ENCODE measurements around the gene MKS1.

GRCh38 chr17:58200024-58200633, 18.9 kb downstream of the MKS1 start:
- TF ChIP-seq CTCF (IDR thresholded peaks at IDR 0.05) (peak; percentile 60), SIN3A (IDR thresholded peaks at IDR 0.05; ENCODE audit: borderline replicate concordance, insufficient read depth, low read depth, low read length) (no peak), POLR2AphosphoS5 (IDR thresholded peaks at IDR 0.05; ENCODE audit: low read depth, low read length) (no peak), REST (IDR thresholded peaks at IDR 0.05; ENCODE audit: insufficient read depth in 1 of 2, low read depth in 2 of 2, low read length in 1 of 2) (no peak), TCF7L2 (IDR thresholded peaks at IDR 0.05; ENCODE audit: low read depth, low read length) (no peak)
